ENCODE results near the gene USE1. TPM values are rescaled to one million over a fixed set of nuclear protein-coding genes. Genes with fewer than 3 reads are reported as not detected.

The USE1 gene
- total and polyA plus RNA-seq, 2 experiments from 2014 or later: 15.5 to 19.4 TPM

GRCh38 chr19:17214508-17215126 lies 540 bp upstream of the USE1 start:
- no peaks in the 10 kb centered on the region; the same call in 2 of the 3 replicates for H3K9me3 Mint-ChIP-seq
- Histone ChIP-seq H3K4me2 (peak overlapping the region; percentile 85), H3K27me3 (ENCODE audit: insufficient read depth) (no peaks in the 10 kb centered on the region), H4K20me1 (replicated peaks; ENCODE audit: insufficient read depth) (no peaks in the 10 kb centered on the region), H3K4me1 (ENCODE audit: insufficient read depth) (peaks cover 4% of the 10 kb centered on the region; the same call in 1 of the 2 replicates), H3K36me3 (ENCODE audit: insufficient read depth) (peaks cover 5% of the 10 kb centered on the region; the same call in 1 of the 2 replicates), H3K4me3 (peak overlapping the region; percentile 68), H3F3A (replicated peaks; ENCODE audit: low read depth) (peaks cover 16% of the 10 kb centered on the region), H2AFZ (no peak overlapping the region), H3K79me2 (replicated peaks; ENCODE audit: insufficient read depth) (no peaks in the 10 kb centered on the region), H3K9me2 (ENCODE audit: insufficient read depth) (no peaks in the 10 kb centered on the region), H3K27ac (ENCODE audit: low read depth) (peak overlapping the region; percentile 89)
- H3K27me3 Mint-ChIP-seq (ENCODE audit: insufficient read depth, low read depth, poor library complexity): peaks cover 13% of the 10 kb centered on the region
- TF ChIP-seq, protein P1, sequence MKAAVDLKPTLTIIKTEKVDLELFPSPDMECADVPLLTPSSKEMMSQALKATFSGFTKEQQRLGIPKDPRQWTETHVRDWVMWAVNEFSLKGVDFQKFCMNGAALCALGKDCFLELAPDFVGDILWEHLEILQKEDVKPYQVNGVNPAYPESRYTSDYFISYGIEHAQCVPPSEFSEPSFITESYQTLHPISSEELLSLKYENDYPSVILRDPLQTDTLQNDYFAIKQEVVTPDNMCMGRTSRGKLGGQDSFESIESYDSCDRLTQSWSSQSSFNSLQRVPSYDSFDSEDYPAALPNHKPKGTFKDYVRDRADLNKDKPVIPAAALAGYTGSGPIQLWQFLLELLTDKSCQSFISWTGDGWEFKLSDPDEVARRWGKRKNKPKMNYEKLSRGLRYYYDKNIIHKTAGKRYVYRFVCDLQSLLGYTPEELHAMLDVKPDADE (IDR thresholded peaks at IDR 0.05): no peak
- no peak for TF ChIP-seq ZNF114 (CRISPR knock-in tag; IDR thresholded peaks at IDR 0.05)
- no peak for TF ChIP-seq POLR2AphosphoS5 (IDR thresholded peaks at IDR 0.05; ENCODE audit: low read depth)
- no peak for TF ChIP-seq NANOG (IDR thresholded peaks at IDR 0.05; ENCODE audit: borderline replicate concordance)
- TF ChIP-seq ZNF331 (CRISPR knock-in tag; IDR thresholded peaks at IDR 0.05; ENCODE audit: low read depth): no peak
- TF ChIP-seq STAT1 (IDR thresholded peaks at IDR 0.05; ENCODE audit: unreplicated experiment): no peak
- no peak for TF ChIP-seq JUNB (IDR thresholded peaks at IDR 0.05; ENCODE audit: unreplicated experiment)
- H3K4me1 Mint-ChIP-seq: peaks cover 15% of the 10 kb centered on the region
- DNase-seq (ENCODE audit: low spot score) (peak; percentile 56), ATAC-seq (peak; percentile 9)
- H3K27ac Mint-ChIP-seq: peak overlapping the region; percentile 98
- H3K36me3 Mint-ChIP-seq (ENCODE audit: low read depth): peaks cover 35% of the 10 kb centered on the region
- peak overlapping the region; percentile 92 for H3K4me3 Mint-ChIP-seq

- no peaks in the 10 kb centered on the region for H3K79me2 ChIP-seq (replicated peaks; ENCODE audit: insufficient read depth)
- H3K9me2 ChIP-seq (ENCODE audit: insufficient read depth): no peaks in the 10 kb centered on the region
- H2AFZ ChIP-seq: 0 out of 2 replicates have a peak overlapping the region, but pooled peaks have one; percentile 78
- peak overlapping the region; percentile 92 for H3K4me3 Mint-ChIP-seq
- H3K27me3 Mint-ChIP-seq (ENCODE audit: insufficient read depth, low read depth, poor library complexity): peaks cover 13% of the 10 kb centered on the region
- H3K4me1 ChIP-seq (ENCODE audit: insufficient read depth): no peaks in the 10 kb centered on the region
- no peak for ATAC-seq
- peaks cover 11% of the 10 kb centered on the region for H3K4me1 Mint-ChIP-seq
- DNase-seq (ENCODE audit: low spot score): no peak
- H3K4me2 ChIP-seq: peak overlapping the region; percentile 85
- H3F3A ChIP-seq (replicated peaks; ENCODE audit: low read depth): 0 out of 2 replicates have a peak, but pooled peaks cover 10% of the 10 kb centered on the region
- H3K9me3 Mint-ChIP-seq: no peaks in the 10 kb centered on the region; the same call in 2 of the 3 replicates
- peaks cover 33% of the 10 kb centered on the region for H3K36me3 Mint-ChIP-seq (ENCODE audit: low read depth)
- no peaks in the 10 kb centered on the region for H3K27me3 ChIP-seq (ENCODE audit: insufficient read depth)
- peaks cover 5% of the 10 kb centered on the region; the same call in 1 of the 2 replicates for H3K36me3 ChIP-seq (ENCODE audit: insufficient read depth)
- H4K20me1 ChIP-seq (replicated peaks; ENCODE audit: insufficient read depth): no peaks in the 10 kb centered on the region
- H3K27ac ChIP-seq (ENCODE audit: low read depth): peak overlapping the region; percentile 78; the same call in 1 of the 2 replicates
- no peak overlapping the region; the same call in 1 of the 2 replicates for H3K27ac Mint-ChIP-seq
- H3K4me3 ChIP-seq: peak overlapping the region; percentile 68
- TF ChIP-seq ZNF462 (CRISPR knock-in tag; IDR thresholded peaks at IDR 0.05): no peak
- TF ChIP-seq CREB1 (CRISPR knock-in tag; IDR thresholded peaks at IDR 0.05; ENCODE audit: low read depth): no peak
- TF ChIP-seq EZH2 (IDR thresholded peaks at IDR 0.05; ENCODE audit: low read depth, unreplicated experiment): no peak
These were observed 1.0 kb downstream of the USE1 start for GRCh38 chr19:17216058-17216670.

Data from GM23338 (cell line).